Left ventricle myocardium inferior (tissue), 1 donor: Measurements from ENCODE around the gene RAD9A. TPM values are rescaled to one million over a fixed set of nuclear protein-coding genes. Genes with fewer than 3 reads are reported as not detected.

Experiments
- DNase-seq: peaks from one replicate; pipeline ENCODE4 v3.0.0-alpha.2; 2020
- H3K27ac ChIP-seq: fragments of 200-600 bp; replicated peaks from 2 replicates; pipeline ENCODE4 v1.8.0; 2021
- H3K27me3 ChIP-seq: fragments of 200-600 bp; 2 replicates; pipeline ENCODE4 v1.8.0; 2021; ENCODE audit warnings: low read depth
- H3K36me3 ChIP-seq: fragments of 200-600 bp; 2 replicates; pipeline ENCODE4 v1.8.0; 2021
- H3K4me1 ChIP-seq: fragments of 200-600 bp; 2 replicates; pipeline ENCODE4 v1.8.0; 2021
- H3K4me3 ChIP-seq: fragments of 200-600 bp; 2 replicates; pipeline ENCODE4 v1.8.0; 2021; ENCODE audit warnings: mild to moderate bottlenecking, moderate library complexity
- H3K9me3 ChIP-seq: fragments of 200-600 bp; replicated peaks from 2 replicates; pipeline ENCODE4 v1.8.0; 2021
- CTCF ChIP-seq: fragments of 200-600 bp; IDR thresholded peaks from 2 replicates; pipeline ENCODE4 v1.8.0; 2021; ENCODE audit warnings: antibody characterized with exemption, mild to moderate bottlenecking, borderline replicate concordance
- intact Hi-C: fragments of 100-400 bp; cut with micrococcal nuclease; formaldehyde crosslinking; loops from one replicate; pipeline ENCODE4 v1.11.0; 2022
- total RNA-seq: library from RNA; stranded (reverse); fragmentation: NEBNext Ultra II Directional; extraction: Animal tissue kit (Norgen Biotek cat#: 25700); gene quantifications from one replicate; pipeline ENCODE4 v1.2.1, GENCODE V29; 2021
- donor health status: DM: no; HTN: yes; CAD: no; lungs with severe emphysema.

Gene RAD9A
- total RNA-seq, 1 donor from 2014 or later, result 7.0 TPM

DNA sequence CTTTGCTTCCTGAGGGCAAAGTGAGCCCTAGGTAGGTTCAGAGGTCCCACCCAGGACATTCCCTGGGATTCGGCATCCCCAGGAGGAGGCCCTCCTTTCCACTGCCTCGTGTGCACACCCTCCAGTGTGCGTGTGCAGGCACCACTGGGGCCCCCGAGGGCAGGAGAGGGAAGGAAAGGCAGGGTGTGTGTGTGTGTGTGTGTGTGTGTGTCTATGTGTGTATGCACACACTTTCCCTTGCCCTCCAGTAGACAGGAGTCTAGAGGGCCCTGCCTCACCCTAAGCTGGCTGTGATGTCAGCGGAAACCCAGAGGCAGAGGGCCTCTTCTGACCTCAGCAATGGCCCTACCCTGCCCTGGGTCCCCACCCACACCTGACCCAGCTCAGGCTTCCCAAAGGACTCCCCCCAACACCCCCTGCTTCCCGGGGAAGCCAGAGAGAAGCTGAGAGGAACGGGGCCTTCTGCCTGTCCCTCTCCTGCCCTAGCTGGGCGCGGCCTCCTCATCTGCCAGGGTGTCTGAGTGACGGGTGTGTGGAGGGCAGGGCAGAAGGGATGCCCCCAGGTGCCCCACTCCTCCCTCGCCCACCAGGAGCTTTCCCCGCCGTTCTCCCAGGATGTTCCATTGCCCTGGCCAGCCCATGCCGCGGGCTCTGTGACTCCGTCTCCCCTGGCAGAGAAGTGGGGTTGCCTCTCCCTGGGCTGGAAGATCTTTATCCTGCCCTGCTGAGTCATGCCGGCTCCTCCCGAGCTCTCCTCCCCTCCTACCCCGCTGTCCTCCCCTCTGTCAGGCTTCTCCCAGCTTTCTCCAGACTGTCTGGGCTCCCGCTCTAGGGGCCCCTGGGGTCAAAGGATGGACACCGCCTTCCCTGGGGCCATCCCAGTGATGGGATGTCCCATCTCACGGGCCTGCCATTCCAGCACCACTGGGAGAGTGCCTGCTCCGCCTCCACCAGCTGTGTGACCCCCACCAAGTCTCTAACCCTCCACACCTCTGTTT is 12.4 kb upstream of the RAD9A start:
- Histone ChIP-seq H3K4me3 (no peak overlapping the region), H3K4me1 (peaks cover 6% of the 10 kb centered on the region), H3K27ac (no peak overlapping the region), H3K36me3 (no peaks in the 10 kb centered on the region), H3K27me3 (peaks cover 49% of the 10 kb centered on the region), H3K9me3 (no peaks in the 10 kb centered on the region)
- no peak for TF ChIP-seq CTCF
- DNase-seq, result no peak
- intact Hi-C loops, result no loop called here

- Histone ChIP-seq H3K4me1 (peaks cover 6% of the 10 kb centered on the region), H3K9me3 (no peaks in the 10 kb centered on the region), H3K27me3 (peaks cover 30% of the 10 kb centered on the region), H3K4me3 (no peak overlapping the region), H3K27ac (no peak overlapping the region), H3K36me3 (no peaks in the 10 kb centered on the region)
- no peak for DNase-seq
- intact Hi-C loops, result no loop called here
- no peak for TF ChIP-seq CTCF
Observed at GRCh38 chr11:67381244-67381972, 10.4 kb upstream of the RAD9A start.

- H3K4me1 ChIP-seq, result peaks cover 6% of the 10 kb centered on the region
- H3K4me3 ChIP-seq, result no peak overlapping the region
- intact Hi-C loops, result no loop called here
- peaks cover 19% of the 10 kb centered on the region for H3K27me3 ChIP-seq
- no peaks in the 10 kb centered on the region for H3K9me3 ChIP-seq
- no peaks in the 10 kb centered on the region for H3K36me3 ChIP-seq
- peak; percentile 98 for TF ChIP-seq CTCF
- DNase-seq, result peak; percentile 78
- no peak overlapping the region for H3K27ac ChIP-seq
Observed at GRCh38 chr11:67382276-67383136, 9.3 kb upstream of the RAD9A start.

- Histone ChIP-seq H3K9me3 (no peaks in the 10 kb centered on the region), H3K4me1 (peaks cover 6% of the 10 kb centered on the region), H3K27me3 (peaks cover 6% of the 10 kb centered on the region), H3K27ac (no peak overlapping the region), H3K4me3 (no peak overlapping the region), H3K36me3 (no peaks in the 10 kb centered on the region)
- DNase-seq, result no peak
- intact Hi-C loops, result no loop called here
- no peak for TF ChIP-seq CTCF
Observed at GRCh38 chr11:67384851-67385366, 6.9 kb upstream of the RAD9A start.

DNA sequence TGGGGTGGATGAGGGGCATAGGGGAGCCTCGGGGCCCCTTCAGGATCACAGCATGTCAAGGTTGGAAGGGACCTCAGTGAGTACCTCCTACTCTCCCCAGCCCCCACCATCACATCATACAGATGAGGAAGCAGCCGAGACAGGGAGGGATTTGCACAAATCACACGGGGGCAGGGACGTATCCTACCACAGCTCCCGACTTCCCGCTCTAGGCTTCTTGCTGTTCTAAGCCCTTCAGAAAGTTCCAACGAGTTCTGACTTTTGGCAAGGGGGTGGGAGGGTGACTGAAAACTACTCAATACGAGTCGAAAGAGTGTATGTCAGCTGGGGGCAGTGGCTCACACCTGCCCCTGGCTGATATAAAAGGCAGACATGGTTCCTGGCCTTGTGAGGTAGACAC is 4.7 kb upstream of the RAD9A start:
- no peak overlapping the region for H3K27ac ChIP-seq
- H3K36me3 ChIP-seq, result no peaks in the 10 kb centered on the region
- peaks cover 22% of the 10 kb centered on the region for H3K4me1 ChIP-seq
- intact Hi-C loops, result no loop called here
- TF ChIP-seq CTCF, result no peak
- no peaks in the 10 kb centered on the region for H3K9me3 ChIP-seq
- no peak overlapping the region for H3K4me3 ChIP-seq
- DNase-seq, result no peak
- no peaks in the 10 kb centered on the region for H3K27me3 ChIP-seq
